ENCODE data around the gene PRIM1. TPM values are rescaled to one million over a fixed set of nuclear protein-coding genes. Genes with fewer than 3 reads are reported as not detected.

Gene PRIM1
- total RNA-seq, 1 experiment from 2014 or later = 50.7 TPM

DNA sequence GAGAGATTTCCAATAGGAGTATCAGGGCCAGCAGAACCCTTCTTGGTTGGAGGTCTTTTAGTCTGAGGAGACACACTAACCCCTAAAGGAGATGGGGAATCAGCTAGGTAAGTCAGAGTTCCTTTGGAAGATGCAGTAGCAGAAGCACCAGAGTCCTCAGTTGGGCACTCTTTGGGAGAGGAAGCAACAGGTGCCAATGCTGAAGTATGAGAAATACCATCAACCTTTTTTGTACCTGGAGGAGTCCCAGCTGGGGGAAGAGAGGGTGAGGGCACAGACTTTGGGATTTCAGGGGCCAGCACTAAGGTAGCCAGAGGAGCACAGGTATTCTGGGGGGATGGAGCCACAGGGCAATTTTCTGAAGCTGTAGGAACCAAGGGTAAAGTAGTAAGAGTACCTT lies 33.1 kb downstream of the PRIM1 start:
- Histone ChIP-seq H3K4ac (ENCODE audit: low read depth, low read length) (no peak overlapping the region), H3K79me1 (ENCODE audit: insufficient read depth, low read depth, low read length, poor library complexity, severe bottlenecking) (peaks cover 11% of the 10 kb centered on the region), H3K79me2 (ENCODE audit: insufficient read depth, low read length) (peaks cover 45% of the 10 kb centered on the region; the same call in 1 of the 2 replicates), H3K27me3 (ENCODE audit: insufficient read depth, low read length) (no peaks in the 10 kb centered on the region), H3K23ac (ENCODE audit: insufficient read length, low read depth, low read length) (no peak overlapping the region), H3K18ac (ENCODE audit: insufficient read length, low read depth, low read length) (no peak overlapping the region), H2AFZ (ENCODE audit: low read length) (no peak overlapping the region), H2BK15ac (ENCODE audit: low read depth, low read length) (no peak overlapping the region), H4K5ac (ENCODE audit: insufficient read length, low read depth, low read length) (no peak overlapping the region), H2AK5ac (ENCODE audit: insufficient read length, low read length) (no peak overlapping the region), H2BK20ac (ENCODE audit: low read depth, low read length, poor library complexity, severe bottlenecking) (no peak overlapping the region), H4K8ac (replicated peaks; ENCODE audit: insufficient read length, low read depth, low read length) (no peak overlapping the region), H3K9me3 (ENCODE audit: control insufficient read depth, low read depth, low read length) (no peaks in the 10 kb centered on the region), H3K14ac (ENCODE audit: insufficient read depth, low read length) (no peak overlapping the region), H3K23me2 (ENCODE audit: insufficient read length, low read depth, low read length, poor library complexity, severe bottlenecking) (peaks cover 5% of the 10 kb centered on the region), H2BK5ac (ENCODE audit: insufficient read length, low read length) (no peak overlapping the region), H4K20me1 (ENCODE audit: control insufficient read depth, insufficient read depth, insufficient read length) (no peaks in the 10 kb centered on the region), H2BK120ac (ENCODE audit: low read depth, low read length, poor library complexity, severe bottlenecking) (no peak overlapping the region), H3K4me1 (ENCODE audit: insufficient read depth, low read length) (peaks cover 10% of the 10 kb centered on the region), H3K56ac (ENCODE audit: insufficient read length, low read depth, low read length) (no peak overlapping the region), H2BK12ac (ENCODE audit: insufficient read length, low read depth, low read length) (no peak overlapping the region), H3K4me2 (ENCODE audit: insufficient read depth, insufficient read length, low read length) (no peak overlapping the region), H3T11ph (ENCODE audit: low read length) (no peak overlapping the region), H3K9ac (ENCODE audit: extremely low read depth, insufficient read length, low read length) (no peak overlapping the region), H3K27ac (ENCODE audit: insufficient read length, low read depth, low read length) (no peak overlapping the region), H4K91ac (ENCODE audit: insufficient read length, low read depth, low read length) (no peak overlapping the region)
- DNase-seq = no peak
- H3K36me3 Mint-ChIP-seq (ENCODE audit: insufficient read depth in 1 of 3, low read depth in 3 of 3) = peaks cover 75 to 85% (median 82%) of the 10 kb centered on the region in 3 experiments
- peaks cover 64 to 67% of the 10 kb centered on the region in 2 experiments for H3K4me1 Mint-ChIP-seq
- H3K4me3 Mint-ChIP-seq = peak overlapping the region in 1 of 2 experiments; percentile 52; a peak in 2 of 5 replicates
- no peaks in the 10 kb centered on the region for H3K9me3 Mint-ChIP-seq
- H3K27me3 Mint-ChIP-seq (ENCODE audit: low read depth) = no peaks in the 10 kb centered on the region
- TF ChIP-seq, protein P1, sequence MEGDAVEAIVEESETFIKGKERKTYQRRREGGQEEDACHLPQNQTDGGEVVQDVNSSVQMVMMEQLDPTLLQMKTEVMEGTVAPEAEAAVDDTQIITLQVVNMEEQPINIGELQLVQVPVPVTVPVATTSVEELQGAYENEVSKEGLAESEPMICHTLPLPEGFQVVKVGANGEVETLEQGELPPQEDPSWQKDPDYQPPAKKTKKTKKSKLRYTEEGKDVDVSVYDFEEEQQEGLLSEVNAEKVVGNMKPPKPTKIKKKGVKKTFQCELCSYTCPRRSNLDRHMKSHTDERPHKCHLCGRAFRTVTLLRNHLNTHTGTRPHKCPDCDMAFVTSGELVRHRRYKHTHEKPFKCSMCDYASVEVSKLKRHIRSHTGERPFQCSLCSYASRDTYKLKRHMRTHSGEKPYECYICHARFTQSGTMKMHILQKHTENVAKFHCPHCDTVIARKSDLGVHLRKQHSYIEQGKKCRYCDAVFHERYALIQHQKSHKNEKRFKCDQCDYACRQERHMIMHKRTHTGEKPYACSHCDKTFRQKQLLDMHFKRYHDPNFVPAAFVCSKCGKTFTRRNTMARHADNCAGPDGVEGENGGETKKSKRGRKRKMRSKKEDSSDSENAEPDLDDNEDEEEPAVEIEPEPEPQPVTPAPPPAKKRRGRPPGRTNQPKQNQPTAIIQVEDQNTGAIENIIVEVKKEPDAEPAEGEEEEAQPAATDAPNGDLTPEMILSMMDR (conservative IDR thresholded peaks at IDR 0.05) = no peak
- peak overlapping the region; percentile 63 to 93 (median 74); a peak in 6 of 7 replicates for H3K27ac Mint-ChIP-seq
